Naive thymus-derived CD4-positive, alpha-beta T cell (primary cell): ENCODE measurements around the gene POC5. TPM values are rescaled to one million over a fixed set of nuclear protein-coding genes. Genes with fewer than 3 reads are reported as not detected.

Source experiments
- ATAC-seq: fragments of 150-1000 bp; cut with Tn5 transposase; 2 replicates; pipeline ENCODE4 v1.10.0; 2021; ENCODE audit warnings: mild to moderate bottlenecking, moderate library complexity
- CTCF ChIA-PET: fragments of 350-600 bp; sonication (Branson Sonifier 250); formaldehyde crosslinking; loops from one replicate; lab custom pipeline; 2021; ENCODE audit warnings: antibody characterized with exemption; lab: Charles Lee
- POLR2A ChIA-PET: fragments of 350-600 bp; sonication (Branson Sonifier 250); formaldehyde crosslinking; loops from one replicate; lab custom pipeline; 2021; ENCODE audit warnings: antibody characterized with exemption, inconsistent platforms; lab: Charles Lee
- DNase-seq, 9 donors: peaks; one replicate each; pipeline versions ENCODE4 v3.0.0 to v3.0.0-alpha.2; 2020 to 2022; ENCODE audit warnings: mixed read lengths in 1 of 9
- H3K27ac ChIP-seq: one replicate; pipeline ENCODE4 v1.7.0; 2013; ENCODE audit warnings: mild to moderate bottlenecking, low read depth, low read length, moderate library complexity
- H3K27me3 ChIP-seq, 2 donors: one replicate each; pipeline ENCODE4 v1.7.0; 2013; ENCODE audit warnings: low read length in 2 of 2, mild to moderate bottlenecking in 2 of 2, moderate library complexity in 2 of 2; ENCODE audit not compliant: control insufficient read depth in 2 of 2, insufficient read depth in 2 of 2
- H3K36me3 ChIP-seq, 3 experiments: 1 replicate in 2 of 3; 2 replicates in 1 of 3; pipeline ENCODE4 v1.7.0; 2013; ENCODE audit warnings: low read length in 3 of 3, mild to moderate bottlenecking in 3 of 3, moderate library complexity in 1 of 3; ENCODE audit not compliant: insufficient read depth in 3 of 3, control insufficient read depth in 2 of 3
- H3K4me1 ChIP-seq, 2 donors: one replicate each; pipeline ENCODE4 v1.7.0; 2013; ENCODE audit warnings: low read length in 2 of 2, mild to moderate bottlenecking in 2 of 2, moderate library complexity in 1 of 2; ENCODE audit not compliant: control insufficient read depth in 2 of 2, insufficient read depth in 2 of 2
- H3K4me3 ChIP-seq: 2 replicates; pipeline ENCODE4 v1.7.0; 2013; ENCODE audit warnings: mild to moderate bottlenecking, low read length
- H3K9me3 ChIP-seq, 3 experiments: 1 replicate in 2 of 3; 2 replicates in 1 of 3; pipeline ENCODE4 v1.7.0; 2013; ENCODE audit warnings: low read length in 3 of 3; ENCODE audit not compliant: control insufficient read depth in 2 of 3
- H3K27ac Mint-ChIP-seq, 9 donors: one replicate each; pipeline ENCODE4 v1.8.0; 2020 to 2022; ENCODE audit warnings: mixed read lengths in 9 of 9, mild to moderate bottlenecking in 8 of 9, moderate library complexity in 5 of 9, inconsistent platforms in 2 of 9
- H3K27me3 Mint-ChIP-seq, 5 donors: one replicate each; pipeline ENCODE4 v1.8.0; 2021 to 2022; ENCODE audit warnings: mixed read lengths in 5 of 5, mild to moderate bottlenecking in 1 of 5
- H3K36me3 Mint-ChIP-seq, 5 donors: one replicate each; pipeline ENCODE4 v1.8.0; 2020 to 2022; ENCODE audit warnings: mixed read lengths in 5 of 5, mild to moderate bottlenecking in 3 of 5, inconsistent platforms in 1 of 5
- H3K4me1 Mint-ChIP-seq, 7 donors: one replicate each; pipeline ENCODE4 v1.8.0; 2020 to 2022; ENCODE audit warnings: mixed read lengths in 7 of 7, mild to moderate bottlenecking in 3 of 7, inconsistent platforms in 1 of 7
- H3K4me3 Mint-ChIP-seq, 10 donors: one replicate each; pipeline ENCODE4 v1.8.0; 2020 to 2022; ENCODE audit warnings: mild to moderate bottlenecking in 10 of 10, mixed read lengths in 10 of 10, moderate library complexity in 6 of 10, inconsistent platforms in 2 of 10
- H3K9me3 Mint-ChIP-seq, 11 donors: one replicate each; pipeline ENCODE4 v1.8.0; 2020 to 2022; ENCODE audit warnings: mixed read lengths in 11 of 11, mild to moderate bottlenecking in 4 of 11, inconsistent platforms in 1 of 11, moderate library complexity in 1 of 11
- intact Hi-C, 2 donors: fragments of 100-400 bp; cut with micrococcal nuclease; formaldehyde crosslinking; loops; one replicate each; pipeline ENCODE4 v1.15.1; 2023
- polyA plus RNA-seq, 2 donors: library from polyadenylated mRNA; unstranded; fragments of 300-500 nt; fragmentation: Illumina TruSeq; gene quantifications; one replicate each; pipeline ENCODE4 v1.2.3, GENCODE V29; 2021
- total RNA-seq, 6 experiments: library from RNA in 5 of 6; stranded (reverse) in 5 of 6; gene quantifications; 1 replicate in 5 of 6; 2 replicates in 1 of 6; pipeline ENCODE4 v1.2.3 and lab custom pipeline; 2021 to 2026

POC5 gene
- total and polyA plus RNA-seq, 7 experiments from 2014 or later: 8.5 to 18.0 (median 15.0) TPM

- ATAC-seq (no peak), DNase-seq (no peak)
- no peak overlapping the region for H3K4me3 Mint-ChIP-seq
- H3K27me3 Mint-ChIP-seq: no peaks in the 10 kb centered on the region
- Histone ChIP-seq H3K27me3 (no peaks in the 10 kb centered on the region), H3K4me1 (no peaks in the 10 kb centered on the region), H3K9me3 (no peaks in the 10 kb centered on the region), H3K27ac (no peak overlapping the region), H3K36me3 (no peaks in the 10 kb centered on the region), H3K4me3 (no peak overlapping the region)
- intact Hi-C loops: loop anchor here in 1 of 2 donors (5.0 kb wide), 1 partner anchor 860 kb away; no protein-coding TSS in a partner anchor
- H3K4me1 Mint-ChIP-seq: peaks cover 0 to 4% (median 0%) of the 10 kb centered on the region in 7 donors
- ChIA-PET CTCF (no interaction called here), POLR2A (no interaction called here)
- peaks cover 0 to 3% (median 0%) of the 10 kb centered on the region in 11 donors for H3K9me3 Mint-ChIP-seq
- H3K27ac Mint-ChIP-seq: no peak overlapping the region
- H3K36me3 Mint-ChIP-seq: peaks cover 0 to 6% (median 0%) of the 10 kb centered on the region in 5 donors
Measured at GRCh38 chr5:75662061-75662460, 55.2 kb downstream of the POC5 start.

- CTCF ChIA-PET: no interaction called here
- intact Hi-C loops: loop anchor here in 1 of 2 donors (5.0 kb wide), 1 partner anchor 861 kb away; no protein-coding TSS in a partner anchor
- Mint-ChIP-seq H3K4me3 (no peak overlapping the region), H3K27me3 (peaks cover 0 to 3% (median 0%) of the 10 kb centered on the region in 5 donors), H3K9me3 (peaks cover 0 to 3% (median 0%) of the 10 kb centered on the region in 11 donors), H3K4me1 (peaks cover 0 to 5% (median 0%) of the 10 kb centered on the region in 7 donors), H3K36me3 (peaks cover 0 to 6% (median 0%) of the 10 kb centered on the region in 5 donors), H3K27ac (no peak overlapping the region)
- DNase-seq (no peak), ATAC-seq (peak; percentile 69)
- no peaks in the 10 kb centered on the region for H3K36me3 ChIP-seq
- H3K9me3 ChIP-seq: no peaks in the 10 kb centered on the region
- no peak overlapping the region for H3K4me3 ChIP-seq
- H3K4me1 ChIP-seq: no peaks in the 10 kb centered on the region
- no peak overlapping the region for H3K27ac ChIP-seq
- H3K27me3 ChIP-seq: no peaks in the 10 kb centered on the region
- POLR2A ChIA-PET: no interaction called here
Measured at GRCh38 chr5:75660678-75661465, 56.4 kb downstream of the POC5 start.

- DNase-seq (no peak), ATAC-seq (no peak)
- no peaks in the 10 kb centered on the region for H3K9me3 ChIP-seq
- intact Hi-C loops: loop anchor here in 1 of 2 donors (5.0 kb wide), 1 partner anchor 862 kb away; no protein-coding TSS in a partner anchor
- H3K4me1 ChIP-seq: no peaks in the 10 kb centered on the region
- peaks cover 0 to 6% (median 0%) of the 10 kb centered on the region in 5 donors for H3K36me3 Mint-ChIP-seq
- peaks cover 0 to 3% (median 0%) of the 10 kb centered on the region in 11 donors for H3K9me3 Mint-ChIP-seq
- H3K36me3 ChIP-seq: no peaks in the 10 kb centered on the region
- POLR2A ChIA-PET: no interaction called here
- H3K27me3 ChIP-seq: no peaks in the 10 kb centered on the region
- CTCF ChIA-PET: interaction anchor here (0.7 kb wide), 1 partner anchor 150 kb away, joined by 3 read pairs; no protein-coding TSS in a partner anchor
- H3K27ac Mint-ChIP-seq: no peak overlapping the region
- H3K4me1 Mint-ChIP-seq: peaks cover 0 to 5% (median 0%) of the 10 kb centered on the region in 7 donors
- no peak overlapping the region for H3K27ac ChIP-seq
- peaks cover 0 to 3% (median 0%) of the 10 kb centered on the region in 5 donors for H3K27me3 Mint-ChIP-seq
- no peak overlapping the region for H3K4me3 ChIP-seq
- H3K4me3 Mint-ChIP-seq: no peak overlapping the region
Measured at GRCh38 chr5:75659791-75660450, 57.3 kb downstream of the POC5 start.

- H3K9me3 ChIP-seq: no peaks in the 10 kb centered on the region
- Mint-ChIP-seq H3K4me1 (peaks cover 0 to 7% (median 0%) of the 10 kb centered on the region in 7 donors), H3K4me3 (peak overlapping the region in 9 of 10 donors; percentile 7 to 62 (median 49)), H3K27me3 (peaks cover 0 to 5% (median 0%) of the 10 kb centered on the region in 5 donors), H3K27ac (no peak overlapping the region), H3K9me3 (peaks cover 0 to 3% (median 0%) of the 10 kb centered on the region in 11 donors), H3K36me3 (peaks cover 0 to 2% (median 0%) of the 10 kb centered on the region in 5 donors)
- no peak overlapping the region for H3K4me3 ChIP-seq
- intact Hi-C loops: no loop called here
- no peaks in the 10 kb centered on the region for H3K4me1 ChIP-seq
- ATAC-seq: no peak
- ChIA-PET POLR2A (interaction anchor here (0.7 kb wide), 1 partner anchor 21 kb away, joined by 3 read pairs; no protein-coding TSS in a partner anchor), CTCF (no interaction called here)
- no peak for DNase-seq
- no peak overlapping the region for H3K27ac ChIP-seq
- H3K36me3 ChIP-seq: no peaks in the 10 kb centered on the region
- no peaks in the 10 kb centered on the region for H3K27me3 ChIP-seq
Measured at GRCh38 chr5:75656311-75657003, 60.8 kb downstream of the POC5 start.

- Mint-ChIP-seq H3K36me3 (peaks cover 0 to 4% (median 0%) of the 10 kb centered on the region in 5 donors), H3K4me1 (peaks cover 0 to 5% (median 0%) of the 10 kb centered on the region in 7 donors), H3K9me3 (peaks cover 0 to 3% (median 0%) of the 10 kb centered on the region in 11 donors), H3K27me3 (peaks cover 0 to 5% (median 0%) of the 10 kb centered on the region in 5 donors), H3K27ac (no peak overlapping the region), H3K4me3 (no peak overlapping the region)
- no peak for DNase-seq
- no peaks in the 10 kb centered on the region for H3K36me3 ChIP-seq
- CTCF ChIA-PET: no interaction called here
- H3K4me3 ChIP-seq: no peak overlapping the region
- intact Hi-C loops: no loop called here
- no peaks in the 10 kb centered on the region for H3K27me3 ChIP-seq
- H3K4me1 ChIP-seq: no peaks in the 10 kb centered on the region
- ATAC-seq: no peak
- no peak overlapping the region for H3K27ac ChIP-seq
- POLR2A ChIA-PET: no interaction called here
- no peaks in the 10 kb centered on the region for H3K9me3 ChIP-seq
Measured at GRCh38 chr5:75654693-75655295, 62.4 kb downstream of the POC5 start.

GRCh38 chr5:75653521-75653920 is 63.7 kb downstream of the POC5 start:
- Histone ChIP-seq H3K27me3 (no peaks in the 10 kb centered on the region), H3K4me3 (no peak overlapping the region), H3K27ac (no peak overlapping the region), H3K36me3 (no peaks in the 10 kb centered on the region), H3K4me1 (no peaks in the 10 kb centered on the region), H3K9me3 (no peaks in the 10 kb centered on the region)
- POLR2A ChIA-PET: no interaction called here
- H3K9me3 Mint-ChIP-seq: peaks cover 0 to 3% (median 0%) of the 10 kb centered on the region in 11 donors
- no peak for ATAC-seq
- H3K36me3 Mint-ChIP-seq: peaks cover 0 to 4% (median 0%) of the 10 kb centered on the region in 5 donors
- no peak overlapping the region for H3K27ac Mint-ChIP-seq
- intact Hi-C loops: no loop called here
- H3K27me3 Mint-ChIP-seq: peaks cover 0 to 5% (median 0%) of the 10 kb centered on the region in 5 donors
- CTCF ChIA-PET: no interaction called here
- no peak overlapping the region for H3K4me3 Mint-ChIP-seq
- DNase-seq: no peak
- H3K4me1 Mint-ChIP-seq: peaks cover 0 to 5% (median 0%) of the 10 kb centered on the region in 7 donors
